B cell (primary cell): ENCODE results near the gene CNOT8. TPM values are rescaled to one million over a fixed set of nuclear protein-coding genes. Genes with fewer than 3 reads are reported as not detected.

Experiments used
- ATAC-seq: fragments of 200-7000 bp; cut with Tn5 transposase; one replicate; pipeline ENCODE4 v1.10.0; 2021; ENCODE audit warnings: low read depth, mild to moderate bottlenecking, moderate number of reproducible peaks, moderate library complexity
- CTCF ChIA-PET: fragments of 350-600 bp; sonication (Branson Sonifier 250); formaldehyde crosslinking; loops from one replicate; lab custom pipeline; 2021; ENCODE audit warnings: antibody characterized with exemption, inconsistent platforms; lab: Charles Lee
- POLR2A ChIA-PET: fragments of 350-600 bp; sonication (Branson Sonifier 250); formaldehyde crosslinking; loops from one replicate; lab custom pipeline; 2021; ENCODE audit warnings: antibody characterized with exemption; lab: Charles Lee
- DNase-seq: peaks from one replicate; pipeline ENCODE4 v3.0.0; 2013
- H2AFZ ChIP-seq: 2 replicates; pipeline ENCODE4 v1.6.1; 2012; ENCODE audit warnings: mild to moderate bottlenecking, low read depth, low read length; ENCODE audit not compliant: insufficient read depth, poor library complexity, severe bottlenecking
- H3K27ac ChIP-seq, 2 donors: 1 replicate in 1 of 2; 2 replicates in 1 of 2; pipeline ENCODE4 v1.5.1; 2012 to 2013; ENCODE audit warnings: low read length in 2 of 2, mild to moderate bottlenecking in 2 of 2, moderate library complexity in 1 of 2
- H3K27me3 ChIP-seq, 4 experiments: fragments of 200-600 bp in 1 of 4; sonication (generic) in 1 of 4; replicated peaks in 1 of 4; 1 replicate in 2 of 4; 2 replicates in 2 of 4; pipeline versions ENCODE4 v1.6.1 to v1.7.0; 2013 to 2016; ENCODE audit warnings: low read length in 3 of 4, mild to moderate bottlenecking in 2 of 4, mixed read lengths in 1 of 4, moderate library complexity in 1 of 4; ENCODE audit not compliant: insufficient read depth in 4 of 4, control insufficient read depth in 3 of 4; ENCODE audit errors: control extremely low read depth in 1 of 4
- H3K36me3 ChIP-seq, 2 experiments: replicated peaks in 1 of 2; 1 replicate in 1 of 2; 2 replicates in 1 of 2; pipeline versions ENCODE4 v1.6.1 to v1.7.1; 2013; ENCODE audit warnings: low read length in 1 of 2; ENCODE audit not compliant: insufficient read depth in 2 of 2, control insufficient read depth in 1 of 2; ENCODE audit errors: control extremely low read depth in 1 of 2, extremely low read depth in 1 of 2
- H3K4me1 ChIP-seq, 2 donors: fragments of 200-600 bp in 1 of 2; sonication (generic) in 1 of 2; 1 replicate in 1 of 2; 2 replicates in 1 of 2; pipeline versions ENCODE4 v1.5.1 to v1.6.1; 2013 to 2017; ENCODE audit warnings: low read length in 2 of 2; ENCODE audit not compliant: control insufficient read depth in 2 of 2, insufficient read depth in 2 of 2
- H3K4me2 ChIP-seq: replicated peaks from 2 replicates; pipeline ENCODE3; 2012; ENCODE audit warnings: mild to moderate bottlenecking, low read depth, low read length; ENCODE audit not compliant: poor library complexity, severe bottlenecking
- H3K4me3 ChIP-seq, 5 experiments: fragments of 200-600 bp in 1 of 5; sonication (generic) in 1 of 5; 1 replicate in 3 of 5; 2 replicates in 2 of 5; pipeline versions ENCODE4 v1.5.1 to v1.7.0; 2011 to 2016; ENCODE audit warnings: low read length in 4 of 5, mild to moderate bottlenecking in 4 of 5, low read depth in 2 of 5, control low read depth in 1 of 5, moderate library complexity in 1 of 5; ENCODE audit not compliant: insufficient read depth in 1 of 5; ENCODE audit errors: control extremely low read depth in 1 of 5, extremely low read depth in 1 of 5
- H3K79me2 ChIP-seq: fragments of 200-600 bp; sonication (generic); one replicate; pipeline ENCODE4 v1.6.0; 2016; ENCODE audit warnings: low read length; ENCODE audit not compliant: control insufficient read depth, insufficient read depth
- H3K9ac ChIP-seq: fragments of 200-600 bp; sonication (generic); 2 replicates; pipeline ENCODE4 v1.6.1; 2017; ENCODE audit warnings: mild to moderate bottlenecking, low read length, moderate library complexity
- H3K9me3 ChIP-seq, 3 donors: one replicate each; pipeline versions ENCODE4 v1.6.1 to v1.7.1; 2013; ENCODE audit warnings: low read length in 2 of 3; ENCODE audit not compliant: control insufficient read depth in 2 of 3, insufficient read depth in 1 of 3; ENCODE audit errors: control extremely low read depth in 1 of 3
- H4K20me1 ChIP-seq: 2 replicates; pipeline ENCODE4 v1.6.0; 2012; ENCODE audit warnings: mild to moderate bottlenecking, low read length; ENCODE audit not compliant: insufficient read depth, control insufficient read depth, poor library complexity, severe bottlenecking
- H3K27ac Mint-ChIP-seq: one replicate; pipeline ENCODE4 v1.8.0; 2021; ENCODE audit warnings: mixed read lengths
- H3K27me3 Mint-ChIP-seq: one replicate; pipeline ENCODE4 v1.8.0; 2021; ENCODE audit warnings: mixed read lengths
- H3K4me1 Mint-ChIP-seq: one replicate; pipeline ENCODE4 v1.8.0; 2021; ENCODE audit warnings: mixed read lengths
- H3K4me3 Mint-ChIP-seq: one replicate; pipeline ENCODE4 v1.8.0; 2021; ENCODE audit warnings: mixed read lengths
- H3K9me3 Mint-ChIP-seq: one replicate; pipeline ENCODE4 v1.8.0; 2022; ENCODE audit warnings: mixed read lengths; ENCODE audit not compliant: insufficient read depth
- EZH2 ChIP-seq: IDR thresholded peaks from 2 replicates; pipeline ENCODE4 v1.6.1; 2012; ENCODE audit warnings: borderline replicate concordance, low read depth, mild to moderate bottlenecking, moderate library complexity, low read length; ENCODE audit not compliant: insufficient read depth, poor library complexity, severe bottlenecking
- WGBS: methylation state at CpG from one replicate; pipeline ENCODE4 v1.1.5; 2013; ENCODE audit warnings: missing lambda C conversion rate; ENCODE audit not compliant: insufficient coverage; 5-methylcytosine and 5-hydroxymethylcytosine counted together
- intact Hi-C: fragments of 100-400 bp; cut with micrococcal nuclease; formaldehyde crosslinking; loops from one replicate; pipeline ENCODE4 v1.10.0; 2022
- polyA plus RNA-seq: library from polyadenylated mRNA; depleted of rRNA; stranded (reverse); fragments of >200 nt; gene quantifications from 2 replicates; pipeline ENCODE4 v1.2.3, GENCODE V29; 2012
- total RNA-seq, 2 donors: library from RNA; stranded (reverse); fragments of 120-200 nt in 1 of 2; gene quantifications; 1 replicate in 1 of 2; 2 replicates in 1 of 2; pipeline versions ENCODE4 v1.2.3 to v1.2.4, GENCODE V29; 2013 to 2022
- TF ChIP-seq, protein P1 (sequence below): fragments of 200-600 bp; IDR thresholded peaks from one replicate; pipeline ENCODE4 v1.8.0; 2022; ENCODE audit warnings: antibody characterized with exemption, mild to moderate bottlenecking

CNOT8 gene
- total and polyA plus RNA-seq, 2 donors (not counting 1 experiment from before 2014, with no cell fraction given), result 58.5 to 78.6 TPM

DNA sequence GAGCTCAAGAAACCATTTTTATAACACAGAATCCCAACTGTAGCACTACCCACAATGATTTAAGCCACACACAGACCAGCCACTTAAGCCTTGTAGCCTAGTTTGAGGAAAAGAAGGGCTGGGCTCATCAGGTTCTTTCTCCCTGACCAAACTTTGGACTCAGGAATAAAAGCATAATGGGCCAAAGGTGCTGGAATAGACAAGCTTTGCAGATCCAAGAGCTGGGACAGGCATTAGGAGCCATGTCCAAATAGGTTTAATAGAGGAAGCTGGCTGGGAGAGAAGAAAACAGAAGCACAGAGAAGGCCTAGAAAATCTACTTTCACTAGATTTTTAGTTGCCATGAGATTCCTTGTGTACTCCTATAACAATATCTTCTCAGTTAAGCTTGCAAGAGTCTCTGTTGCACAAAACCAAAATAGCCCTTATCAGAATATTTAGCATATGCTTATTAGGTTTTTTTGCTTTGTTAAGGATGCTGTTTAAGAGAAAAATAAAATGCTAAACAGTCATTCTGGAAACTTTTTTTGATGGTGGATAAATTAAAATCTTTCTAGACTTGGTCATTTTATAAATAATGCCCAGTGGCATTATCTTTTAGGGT is 38.2 kb downstream of the CNOT8 start:
- ATAC-seq (no peak), DNase-seq (no peak)
- H3K4me1 Mint-ChIP-seq, result no peaks in the 10 kb centered on the region
- no peaks in the 10 kb centered on the region for H3K4me1 ChIP-seq
- no peak overlapping the region for H3K4me3 Mint-ChIP-seq
- no peak overlapping the region for H2AFZ ChIP-seq
- ChIA-PET POLR2A (no interaction called here), CTCF (no interaction called here)
- H3K27ac Mint-ChIP-seq, result no peak overlapping the region
- H3K27me3 ChIP-seq, result no peaks in the 10 kb centered on the region
- H4K20me1 ChIP-seq, result no peaks in the 10 kb centered on the region
- no peak overlapping the region for H3K27ac ChIP-seq
- no peaks in the 10 kb centered on the region for H3K9me3 Mint-ChIP-seq
- intact Hi-C loops, result no loop called here
- peaks cover 21 to 72% of the 10 kb centered on the region in 2 experiments for H3K36me3 ChIP-seq
- no peak overlapping the region for H3K9ac ChIP-seq
- H3K9me3 ChIP-seq, result no peaks in the 10 kb centered on the region
- H3K4me2 ChIP-seq, result no peak overlapping the region
- TF ChIP-seq, protein P1, sequence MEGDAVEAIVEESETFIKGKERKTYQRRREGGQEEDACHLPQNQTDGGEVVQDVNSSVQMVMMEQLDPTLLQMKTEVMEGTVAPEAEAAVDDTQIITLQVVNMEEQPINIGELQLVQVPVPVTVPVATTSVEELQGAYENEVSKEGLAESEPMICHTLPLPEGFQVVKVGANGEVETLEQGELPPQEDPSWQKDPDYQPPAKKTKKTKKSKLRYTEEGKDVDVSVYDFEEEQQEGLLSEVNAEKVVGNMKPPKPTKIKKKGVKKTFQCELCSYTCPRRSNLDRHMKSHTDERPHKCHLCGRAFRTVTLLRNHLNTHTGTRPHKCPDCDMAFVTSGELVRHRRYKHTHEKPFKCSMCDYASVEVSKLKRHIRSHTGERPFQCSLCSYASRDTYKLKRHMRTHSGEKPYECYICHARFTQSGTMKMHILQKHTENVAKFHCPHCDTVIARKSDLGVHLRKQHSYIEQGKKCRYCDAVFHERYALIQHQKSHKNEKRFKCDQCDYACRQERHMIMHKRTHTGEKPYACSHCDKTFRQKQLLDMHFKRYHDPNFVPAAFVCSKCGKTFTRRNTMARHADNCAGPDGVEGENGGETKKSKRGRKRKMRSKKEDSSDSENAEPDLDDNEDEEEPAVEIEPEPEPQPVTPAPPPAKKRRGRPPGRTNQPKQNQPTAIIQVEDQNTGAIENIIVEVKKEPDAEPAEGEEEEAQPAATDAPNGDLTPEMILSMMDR, result no peak
- TF ChIP-seq EZH2, result no peak
- H3K4me3 ChIP-seq, result no peak overlapping the region
- no peaks in the 10 kb centered on the region for H3K79me2 ChIP-seq
- H3K27me3 Mint-ChIP-seq, result no peaks in the 10 kb centered on the region

DNA sequence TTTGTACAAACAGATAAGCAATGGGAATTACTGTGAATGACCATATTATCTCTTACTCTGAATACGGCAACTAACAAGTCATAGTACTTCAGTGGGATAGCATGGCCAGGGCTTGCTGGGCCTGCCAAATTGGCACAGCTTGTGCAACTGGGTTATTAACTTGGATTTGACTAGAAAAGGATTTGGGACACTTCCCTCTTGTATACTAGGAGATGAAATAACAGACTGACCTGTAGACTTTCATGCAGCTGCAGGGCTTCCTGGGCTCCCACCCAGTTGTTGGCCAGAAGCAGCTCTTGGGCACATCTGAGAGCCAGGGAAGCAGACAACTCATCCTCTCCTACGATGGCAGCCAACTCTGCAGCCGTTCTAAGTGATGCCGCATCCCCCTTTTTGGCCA is 39.8 kb downstream of the CNOT8 start:
- TF ChIP-seq, protein P1, result no peak
- no peak for TF ChIP-seq EZH2
- Mint-ChIP-seq H3K27ac (no peak overlapping the region), H3K9me3 (no peaks in the 10 kb centered on the region), H3K4me3 (no peak overlapping the region), H3K4me1 (no peaks in the 10 kb centered on the region), H3K27me3 (no peaks in the 10 kb centered on the region)
- WGBS, result no CpG with 5 or more reads among the region's 4 CpGs
- Histone ChIP-seq H3K79me2 (no peaks in the 10 kb centered on the region), H3K4me3 (no peak overlapping the region), H3K4me1 (no peaks in the 10 kb centered on the region), H4K20me1 (no peaks in the 10 kb centered on the region), H3K9me3 (no peaks in the 10 kb centered on the region), H2AFZ (no peak overlapping the region), H3K36me3 (peaks cover 18 to 78% of the 10 kb centered on the region in 2 experiments), H3K9ac (no peak overlapping the region), H3K27ac (no peak overlapping the region), H3K27me3 (no peaks in the 10 kb centered on the region), H3K4me2 (no peak overlapping the region)
- intact Hi-C loops, result no loop called here
- ATAC-seq (no peak), DNase-seq (no peak)
- ChIA-PET POLR2A (no interaction called here), CTCF (no interaction called here)
